HG03064 (cell line): ENCODE results near the gene RGS8.
"Not testable (repeated sequence)": the region's sequence is repeated elsewhere in the genome, so short reads cannot be mapped to it uniquely, and the experiment has no call there.

Source experiments
- ATAC-seq: cut with Tn5 transposase; IDR thresholded peaks from one replicate; pipeline ENCODE4 v1.9.1; 2021; ENCODE audit warnings: low read depth; ENCODE audit not compliant: unreplicated experiment

RGS8 gene

GRCh38 chr1:182703539-182703938 lies 19.2 kb upstream of the RGS8 start:
- no peak for ATAC-seq

GRCh38 chr1:182702826-182703524 lies 18.6 kb upstream of the RGS8 start:
- ATAC-seq = no peak

GRCh38 chr1:182700351-182700709 lies 15.9 kb upstream of the RGS8 start:
- no peak for ATAC-seq

GRCh38 chr1:182699393-182700350 lies 15.3 kb upstream of the RGS8 start:
- ATAC-seq = no peak

GRCh38 chr1:182698971-182699370 lies 14.6 kb upstream of the RGS8 start:
- no peak for ATAC-seq

GRCh38 chr1:182693139-182693538 lies 8.8 kb upstream of the RGS8 start:
- not testable (repeated sequence) for ATAC-seq

- ATAC-seq = no peak
Measured at GRCh38 chr1:182690886-182691443, 6.6 kb upstream of the RGS8 start.

GRCh38 chr1:182688436-182689205 lies 4.2 kb upstream of the RGS8 start:
- ATAC-seq = no peak

GRCh38 chr1:182687361-182687760 lies 3.0 kb upstream of the RGS8 start:
- no peak for ATAC-seq

- ATAC-seq = no peak
Measured at GRCh38 chr1:182686446-182686845, 2.1 kb upstream of the RGS8 start.

GRCh38 chr1:182685215-182685614 lies 828 bp upstream of the RGS8 start:
- no peak for ATAC-seq

GRCh38 chr1:182682898-182683501 lies 1.4 kb downstream of the RGS8 start:
- no peak for ATAC-seq

GRCh38 chr1:182682406-182682805 lies 2.0 kb downstream of the RGS8 start:
- no peak for ATAC-seq

- no peak for ATAC-seq
Measured at GRCh38 chr1:182681568-182681912, 2.8 kb downstream of the RGS8 start.

- ATAC-seq = no peak
Measured at GRCh38 chr1:182680901-182681567, 3.4 kb downstream of the RGS8 start.

- no peak for ATAC-seq
Measured at GRCh38 chr1:182680408-182680807, 4.0 kb downstream of the RGS8 start.

GRCh38 chr1:182679684-182680083 lies 4.7 kb downstream of the RGS8 start:
- no peak for ATAC-seq

GRCh38 chr1:182677397-182678098 lies 6.8 kb downstream of the RGS8 start:
- ATAC-seq = peak; percentile 92

- ATAC-seq = no peak
Measured at GRCh38 chr1:182676274-182676673, 8.1 kb downstream of the RGS8 start.
